ENCODE data around the gene AHI1. TPM values are rescaled to one million over a fixed set of nuclear protein-coding genes. Genes with fewer than 3 reads are reported as not detected.

AHI1 gene
- total and polyA plus RNA-seq, 2 donors (not counting 1 experiment from before 2014, with no cell fraction given): 8.3 to 61.7 TPM

- peaks cover 19% of the 10 kb centered on the region for H3K4me1 Mint-ChIP-seq
- H3K9me3 Mint-ChIP-seq (ENCODE audit: insufficient read depth): no peaks in the 10 kb centered on the region
- H3K79me2 ChIP-seq (ENCODE audit: control insufficient read depth, insufficient read depth, low read length): no peaks in the 10 kb centered on the region
- ChIA-PET POLR2A (no interaction called here), CTCF (interaction anchor here (1.2 to 2.9 kb wide), 5 partner anchors 10 to 296 kb away, joined by 3 to 18 read pairs (median 9); no protein-coding TSS in a partner anchor)
- 19% methylated on average over 5 of the region's 8 CpGs for WGBS (ENCODE audit: insufficient coverage)
- H3K9ac ChIP-seq (ENCODE audit: low read length): peak overlapping the region; percentile 6
- no peak for ATAC-seq (ENCODE audit: low read depth)
- intact Hi-C loops (cut with micrococcal nuclease): no loop called here
- H3K36me3 ChIP-seq (replicated peaks in 1 of 2; ENCODE audit: control extremely low read depth in 1 of 2, control insufficient read depth in 1 of 2, extremely low read depth in 1 of 2, insufficient read depth in 2 of 2, low read length in 1 of 2): no peaks in the 10 kb centered on the region
- DNase-seq: peak; percentile 13
- H2AFZ ChIP-seq (ENCODE audit: insufficient read depth, low read depth, low read length, poor library complexity, severe bottlenecking): peak overlapping the region; percentile 38
- peak overlapping the region in 1 of 5 experiments; percentile 13 for H3K4me3 ChIP-seq (ENCODE audit: control extremely low read depth in 1 of 5, extremely low read depth in 1 of 5, insufficient read depth in 1 of 5, low read depth in 2 of 5, low read length in 4 of 5)
- no peaks in the 10 kb centered on the region for H3K27me3 Mint-ChIP-seq
- peak overlapping the region; percentile 52 for H3K4me2 ChIP-seq (replicated peaks; ENCODE audit: low read depth, low read length, poor library complexity, severe bottlenecking)
- no peaks in the 10 kb centered on the region for H4K20me1 ChIP-seq (ENCODE audit: control insufficient read depth, insufficient read depth, low read length, poor library complexity, severe bottlenecking)
- peaks cover 6 to 9% of the 10 kb centered on the region in 2 donors for H3K4me1 ChIP-seq (ENCODE audit: control insufficient read depth in 2 of 2, insufficient read depth in 2 of 2, low read length in 2 of 2)
- H3K4me3 Mint-ChIP-seq: peak overlapping the region; percentile 63
- no peak overlapping the region for H3K27ac ChIP-seq (ENCODE audit: low read length in 2 of 2)
- TF ChIP-seq EZH2 (IDR thresholded peaks at IDR 0.05; ENCODE audit: borderline replicate concordance, insufficient read depth, low read depth, low read length, poor library complexity, severe bottlenecking) (no peak), CTCF (IDR thresholded peaks at IDR 0.05) (no peak)
- no peak overlapping the region for H3K27ac Mint-ChIP-seq
- H3K9me3 ChIP-seq (ENCODE audit: control extremely low read depth in 1 of 3, control insufficient read depth in 2 of 3, insufficient read depth in 1 of 3, low read length in 2 of 3): no peaks in the 10 kb centered on the region
- no peaks in the 10 kb centered on the region for H3K27me3 ChIP-seq (replicated peaks in 1 of 4; ENCODE audit: control extremely low read depth in 1 of 4, control insufficient read depth in 3 of 4, insufficient read depth in 4 of 4, low read length in 3 of 4)
These were observed 57.3 kb downstream of the AHI1 start for GRCh38 chr6:135440087-135440792.

GRCh38 chr6:135439549-135439948, 58.0 kb downstream of the AHI1 start:
- H4K20me1 ChIP-seq (ENCODE audit: control insufficient read depth, insufficient read depth, low read length, poor library complexity, severe bottlenecking): no peaks in the 10 kb centered on the region
- no peak overlapping the region for H3K4me2 ChIP-seq (replicated peaks; ENCODE audit: low read depth, low read length, poor library complexity, severe bottlenecking)
- H3K4me3 ChIP-seq (ENCODE audit: control extremely low read depth in 1 of 5, extremely low read depth in 1 of 5, insufficient read depth in 1 of 5, low read depth in 2 of 5, low read length in 4 of 5): no peak overlapping the region
- no peak overlapping the region for H3K27ac ChIP-seq (ENCODE audit: low read length in 2 of 2)
- H2AFZ ChIP-seq (ENCODE audit: insufficient read depth, low read depth, low read length, poor library complexity, severe bottlenecking): peak overlapping the region; percentile 38
- H3K4me1 ChIP-seq (ENCODE audit: control insufficient read depth in 2 of 2, insufficient read depth in 2 of 2, low read length in 2 of 2): peaks cover 6 to 9% of the 10 kb centered on the region in 2 donors
- ChIA-PET POLR2A (no interaction called here), CTCF (interaction anchor here (0.5 to 2.9 kb wide), 5 partner anchors 11 to 305 kb away, joined by 3 to 18 read pairs (median 9); no protein-coding TSS in a partner anchor)
- 73% methylated on average over 3 of the region's 4 CpGs for WGBS (ENCODE audit: insufficient coverage)
- peaks cover 22% of the 10 kb centered on the region for H3K4me1 Mint-ChIP-seq
- H3K79me2 ChIP-seq (ENCODE audit: control insufficient read depth, insufficient read depth, low read length): no peaks in the 10 kb centered on the region
- no peak for DNase-seq
- no peaks in the 10 kb centered on the region for H3K9me3 Mint-ChIP-seq (ENCODE audit: insufficient read depth)
- intact Hi-C loops (cut with micrococcal nuclease): loop anchor here (1.0 kb wide), 1 partner anchor 294 kb away; no protein-coding TSS in a partner anchor
- H3K9ac ChIP-seq (ENCODE audit: low read length): no peak overlapping the region
- H3K27me3 ChIP-seq (replicated peaks in 1 of 4; ENCODE audit: control extremely low read depth in 1 of 4, control insufficient read depth in 3 of 4, insufficient read depth in 4 of 4, low read length in 3 of 4): no peaks in the 10 kb centered on the region
- no peaks in the 10 kb centered on the region for H3K27me3 Mint-ChIP-seq
- no peak overlapping the region for H3K27ac Mint-ChIP-seq
- no peak for ATAC-seq (ENCODE audit: low read depth)
- TF ChIP-seq EZH2 (IDR thresholded peaks at IDR 0.05; ENCODE audit: borderline replicate concordance, insufficient read depth, low read depth, low read length, poor library complexity, severe bottlenecking) (no peak), CTCF (IDR thresholded peaks at IDR 0.05) (no peak)
- H3K4me3 Mint-ChIP-seq: no peak overlapping the region
- no peaks in the 10 kb centered on the region for H3K9me3 ChIP-seq (ENCODE audit: control extremely low read depth in 1 of 3, control insufficient read depth in 2 of 3, insufficient read depth in 1 of 3, low read length in 2 of 3)
- no peaks in the 10 kb centered on the region for H3K36me3 ChIP-seq (replicated peaks in 1 of 2; ENCODE audit: control extremely low read depth in 1 of 2, control insufficient read depth in 1 of 2, extremely low read depth in 1 of 2, insufficient read depth in 2 of 2, low read length in 1 of 2)

Data from B cell (primary cell).